ENCODE results near the gene FOXN1. TPM values are rescaled to one million over a fixed set of nuclear protein-coding genes. Genes with fewer than 3 reads are reported as not detected.

Gene FOXN1
- total and polyA plus RNA-seq, 2 experiments from 2014 or later = 0.87 TPM; not detected in 1

GRCh38 chr17:28536532-28537218 is 30.5 kb downstream of the FOXN1 start:
- H3K4me3 ChIP-seq = no peak overlapping the region
- H3K27me3 ChIP-seq = no peaks in the 10 kb centered on the region
- H3K9me3 ChIP-seq (ENCODE audit: low read depth) = no peaks in the 10 kb centered on the region
- no peak for DNase-seq (ENCODE audit: low spot score)
- no peaks in the 10 kb centered on the region for H3K9me2 ChIP-seq (replicated peaks; ENCODE audit: insufficient read depth)
- no peak for TF ChIP-seq CTCF (IDR thresholded peaks at IDR 0.05; ENCODE audit: poor library complexity)
- TF ChIP-seq EZH2 (IDR thresholded peaks at IDR 0.05; ENCODE audit: borderline replicate concordance) = no peak
- no peak for TF ChIP-seq EZH2phosphoT487 (IDR thresholded peaks at IDR 0.05; ENCODE audit: low read depth, severe bottlenecking, unreplicated experiment)
- H3K4me1 ChIP-seq (ENCODE audit: insufficient read depth) = no peaks in the 10 kb centered on the region
- H2AFZ ChIP-seq = no peak overlapping the region
- H3K4me2 ChIP-seq = no peak overlapping the region
- no peaks in the 10 kb centered on the region for H3K79me2 ChIP-seq
- no peaks in the 10 kb centered on the region for H3K36me3 ChIP-seq (replicated peaks; ENCODE audit: insufficient read depth, low read depth)
- H3K27ac ChIP-seq = no peak overlapping the region
- WGBS (ENCODE audit: low lambda C conversion rate, missing lambda C conversion rate) = 79% methylated on average over 9 of the region's 9 CpGs
- no peaks in the 10 kb centered on the region for H4K20me1 ChIP-seq (ENCODE audit: insufficient read depth, poor library complexity, severe bottlenecking)

- no peaks in the 10 kb centered on the region for H3K4me1 ChIP-seq (ENCODE audit: insufficient read depth)
- H3K27ac ChIP-seq = no peak overlapping the region
- H3K9me2 ChIP-seq (replicated peaks; ENCODE audit: insufficient read depth) = no peaks in the 10 kb centered on the region
- no peak overlapping the region for H2AFZ ChIP-seq
- TF ChIP-seq EZH2 (IDR thresholded peaks at IDR 0.05; ENCODE audit: borderline replicate concordance) (no peak), CTCF (IDR thresholded peaks at IDR 0.05; ENCODE audit: poor library complexity) (no peak), EZH2phosphoT487 (IDR thresholded peaks at IDR 0.05; ENCODE audit: low read depth, severe bottlenecking, unreplicated experiment) (no peak)
- WGBS (ENCODE audit: low lambda C conversion rate, missing lambda C conversion rate) = 92% methylated on average over 11 of the region's 12 CpGs
- no peak for DNase-seq (ENCODE audit: low spot score)
- no peaks in the 10 kb centered on the region for H4K20me1 ChIP-seq (ENCODE audit: insufficient read depth, poor library complexity, severe bottlenecking)
- H3K4me3 ChIP-seq = no peak overlapping the region
- H3K27me3 ChIP-seq = no peaks in the 10 kb centered on the region
- no peaks in the 10 kb centered on the region for H3K9me3 ChIP-seq (ENCODE audit: low read depth)
- no peaks in the 10 kb centered on the region for H3K79me2 ChIP-seq
- H3K4me2 ChIP-seq = no peak overlapping the region
- no peaks in the 10 kb centered on the region for H3K36me3 ChIP-seq (replicated peaks; ENCODE audit: insufficient read depth, low read depth)
Measured at GRCh38 chr17:28537219-28537610, 31.1 kb downstream of the FOXN1 start.

GRCh38 chr17:28538296-28538895 is 32.2 kb downstream of the FOXN1 start:
- H3K4me1 ChIP-seq (ENCODE audit: insufficient read depth) = no peaks in the 10 kb centered on the region
- no peak overlapping the region for H3K4me2 ChIP-seq
- H3K9me3 ChIP-seq (ENCODE audit: low read depth) = no peaks in the 10 kb centered on the region
- no peaks in the 10 kb centered on the region for H3K9me2 ChIP-seq (replicated peaks; ENCODE audit: insufficient read depth)
- no peaks in the 10 kb centered on the region for H3K27me3 ChIP-seq
- no peak for DNase-seq (ENCODE audit: low spot score)
- H3K36me3 ChIP-seq (replicated peaks; ENCODE audit: insufficient read depth, low read depth) = no peaks in the 10 kb centered on the region
- no peak overlapping the region for H3K27ac ChIP-seq
- H2AFZ ChIP-seq = no peak overlapping the region
- TF ChIP-seq CTCF (IDR thresholded peaks at IDR 0.05; ENCODE audit: poor library complexity) (no peak), EZH2phosphoT487 (IDR thresholded peaks at IDR 0.05; ENCODE audit: low read depth, severe bottlenecking, unreplicated experiment) (no peak), EZH2 (IDR thresholded peaks at IDR 0.05; ENCODE audit: borderline replicate concordance) (no peak)
- no peaks in the 10 kb centered on the region for H3K79me2 ChIP-seq
- no peak overlapping the region for H3K4me3 ChIP-seq
- no peaks in the 10 kb centered on the region for H4K20me1 ChIP-seq (ENCODE audit: insufficient read depth, poor library complexity, severe bottlenecking)
- WGBS (ENCODE audit: low lambda C conversion rate, missing lambda C conversion rate) = 93% methylated on average over 14 of the region's 14 CpGs
